ENCODE measurements around the gene EFCAB3.

DNA sequence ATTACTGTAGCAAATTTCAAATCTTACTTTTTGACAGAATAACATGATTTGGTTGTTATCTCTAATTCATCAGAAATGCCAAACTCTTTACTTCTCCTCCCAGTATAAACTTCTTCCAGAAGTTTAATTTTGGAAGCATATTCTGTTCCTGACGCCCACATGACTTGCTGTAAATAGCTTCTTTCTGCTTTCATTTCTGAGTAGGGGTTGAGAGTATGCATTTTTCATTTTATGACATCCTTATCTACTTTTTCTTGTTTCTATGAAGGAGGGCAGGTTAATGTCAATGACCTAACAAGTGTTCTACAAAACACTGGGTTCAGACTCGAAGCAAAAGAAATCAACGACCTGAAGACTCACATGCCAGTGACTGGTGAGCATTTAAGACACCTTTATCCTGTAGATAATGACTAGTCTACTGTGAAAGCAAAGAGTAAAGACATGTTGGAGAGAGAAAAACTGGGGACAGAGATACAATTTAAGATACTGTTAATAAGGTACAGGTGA is 36.5 kb upstream of the EFCAB3 start:
- TF ChIP-seq, protein P1, sequence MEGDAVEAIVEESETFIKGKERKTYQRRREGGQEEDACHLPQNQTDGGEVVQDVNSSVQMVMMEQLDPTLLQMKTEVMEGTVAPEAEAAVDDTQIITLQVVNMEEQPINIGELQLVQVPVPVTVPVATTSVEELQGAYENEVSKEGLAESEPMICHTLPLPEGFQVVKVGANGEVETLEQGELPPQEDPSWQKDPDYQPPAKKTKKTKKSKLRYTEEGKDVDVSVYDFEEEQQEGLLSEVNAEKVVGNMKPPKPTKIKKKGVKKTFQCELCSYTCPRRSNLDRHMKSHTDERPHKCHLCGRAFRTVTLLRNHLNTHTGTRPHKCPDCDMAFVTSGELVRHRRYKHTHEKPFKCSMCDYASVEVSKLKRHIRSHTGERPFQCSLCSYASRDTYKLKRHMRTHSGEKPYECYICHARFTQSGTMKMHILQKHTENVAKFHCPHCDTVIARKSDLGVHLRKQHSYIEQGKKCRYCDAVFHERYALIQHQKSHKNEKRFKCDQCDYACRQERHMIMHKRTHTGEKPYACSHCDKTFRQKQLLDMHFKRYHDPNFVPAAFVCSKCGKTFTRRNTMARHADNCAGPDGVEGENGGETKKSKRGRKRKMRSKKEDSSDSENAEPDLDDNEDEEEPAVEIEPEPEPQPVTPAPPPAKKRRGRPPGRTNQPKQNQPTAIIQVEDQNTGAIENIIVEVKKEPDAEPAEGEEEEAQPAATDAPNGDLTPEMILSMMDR (IDR thresholded peaks at IDR 0.05; ENCODE audit: insufficient read depth, low read depth, low read length), result no peak
- TF ChIP-seq EZH2 (IDR thresholded peaks at IDR 0.05; ENCODE audit: insufficient read depth, low read length), result no peak

Data from astrocyte (in vitro differentiated cells and primary cell).